Esophagus muscularis mucosa (tissue), 3 donors: ENCODE data around the gene CEBPG.

Source experiments
- CTCF ChIP-seq, 3 experiments: fragments of 200-600 bp in 2 of 3; fragments of 450-650 bp in 1 of 3; sonication (generic) in 2 of 3; IDR thresholded peaks; one replicate each; pipeline ENCODE4 v1.5.1; 2017 to 2019; ENCODE audit warnings: antibody characterized with exemption in 3 of 3, mild to moderate bottlenecking in 2 of 3, moderate library complexity in 1 of 3
- EP300 ChIP-seq: sonication (generic); formaldehyde crosslinking; IDR thresholded peaks from one replicate; pipeline ENCODE4 v1.6.1; 2017; ENCODE audit warnings: antibody characterized with exemption

GRCh38 chr19:33400856-33401682 lies 27.6 kb downstream of the CEBPG start:
- TF ChIP-seq EP300 (no peak), CTCF (IDR thresholded peaks at IDR 0.05) (no peak)
